Progenitor cell of endocrine pancreas (in vitro differentiated cells): ENCODE measurements around the gene ACOT7. TPM values are rescaled to one million over a fixed set of nuclear protein-coding genes. Genes with fewer than 3 reads are reported as not detected.

Experiments
- DNase-seq: peaks from one replicate; pipeline ENCODE4 v3.0.0; 2021; ENCODE audit warnings: low spot score; ENCODE audit not compliant: unreplicated experiment
- H3K27ac Mint-ChIP-seq: 2 replicates; pipeline ENCODE4 v1.8.0; 2021; ENCODE audit warnings: mild to moderate bottlenecking, moderate library complexity, mixed read lengths
- H3K27me3 Mint-ChIP-seq: 2 replicates; pipeline ENCODE4 v1.8.0; 2021; ENCODE audit warnings: mixed read lengths
- H3K36me3 Mint-ChIP-seq: 2 replicates; pipeline ENCODE4 v1.8.0; 2022; ENCODE audit warnings: mixed read lengths; ENCODE audit not compliant: insufficient read depth
- H3K4me1 Mint-ChIP-seq: 2 replicates; pipeline ENCODE4 v1.8.0; 2021; ENCODE audit warnings: low read depth, mixed read lengths
- H3K4me3 Mint-ChIP-seq: 2 replicates; pipeline ENCODE4 v1.8.0; 2021; ENCODE audit warnings: low read depth, mild to moderate bottlenecking, moderate library complexity, mixed read lengths
- H3K9me3 Mint-ChIP-seq: 2 replicates; pipeline ENCODE4 v1.8.0; 2021; ENCODE audit warnings: low read depth, mixed read lengths
- CTCF ChIP-seq: fragments of 200-600 bp; sonication (generic); IDR thresholded peaks from one replicate; pipeline ENCODE4 v1.5.0; 2021; ENCODE audit warnings: antibody characterized with exemption, mild to moderate bottlenecking; ENCODE audit not compliant: unreplicated experiment
- total RNA-seq: library from RNA; stranded (reverse); gene quantifications from 2 replicates; pipeline ENCODE4 v1.2.1, GENCODE V29; 2021

Gene ACOT7
- total RNA-seq, 1 donor from 2014 or later, result 30.2 TPM

GRCh38 chr1:6351480-6352137 lies 42.0 kb downstream of the ACOT7 start:
- Mint-ChIP-seq H3K27me3 (no peaks in the 10 kb centered on the region), H3K4me3 (no peak overlapping the region), H3K27ac (no peak overlapping the region), H3K36me3 (no peaks in the 10 kb centered on the region), H3K4me1 (peaks cover 8% of the 10 kb centered on the region), H3K9me3 (no peaks in the 10 kb centered on the region)
- no peak for TF ChIP-seq CTCF
- DNase-seq, result no peak

- no peaks in the 10 kb centered on the region for H3K9me3 Mint-ChIP-seq
- no peak overlapping the region for H3K27ac Mint-ChIP-seq
These were observed 43.0 kb downstream of the ACOT7 start for GRCh38 chr1:6350416-6351088.

GRCh38 chr1:6349254-6349943 lies 44.2 kb downstream of the ACOT7 start:
- H3K4me3 Mint-ChIP-seq, result no peak overlapping the region
- DNase-seq, result no peak
- H3K36me3 Mint-ChIP-seq, result no peaks in the 10 kb centered on the region
- H3K9me3 Mint-ChIP-seq, result no peaks in the 10 kb centered on the region
- no peak for TF ChIP-seq CTCF
- H3K27ac Mint-ChIP-seq, result no peak overlapping the region
- H3K27me3 Mint-ChIP-seq, result no peaks in the 10 kb centered on the region
- H3K4me1 Mint-ChIP-seq, result peaks cover 8% of the 10 kb centered on the region

More at GRCh38 chr1:6350416-6351088, 43.0 kb downstream of the ACOT7 start:
- Mint-ChIP-seq H3K36me3 (no peaks in the 10 kb centered on the region), H3K4me1 (peaks cover 8% of the 10 kb centered on the region), H3K27me3 (no peaks in the 10 kb centered on the region), H3K4me3 (no peak overlapping the region)
- DNase-seq, result no peak
- no peak for TF ChIP-seq CTCF

GRCh38 chr1:6348511-6349191 lies 44.9 kb downstream of the ACOT7 start:
- no peaks in the 10 kb centered on the region for H3K36me3 Mint-ChIP-seq
- no peak overlapping the region for H3K27ac Mint-ChIP-seq
- no peaks in the 10 kb centered on the region for H3K27me3 Mint-ChIP-seq
- no peak for TF ChIP-seq CTCF
- no peaks in the 10 kb centered on the region for H3K9me3 Mint-ChIP-seq
- no peak overlapping the region for H3K4me3 Mint-ChIP-seq
- peaks cover 3% of the 10 kb centered on the region for H3K4me1 Mint-ChIP-seq
- no peak for DNase-seq
